T-helper 17 cell (primary cell): Measurements from ENCODE around the gene BROX. TPM values are rescaled to one million over a fixed set of nuclear protein-coding genes. Genes with fewer than 3 reads are reported as not detected.
"Not testable (repeated sequence)": the region's sequence is repeated elsewhere in the genome, so short reads cannot be mapped to it uniquely, and the experiment has no call there.

Experiments used
- ATAC-seq: fragments of 150-1000 bp; cut with Tn5 transposase; 2 replicates; pipeline ENCODE4 v1.10.0; 2021; ENCODE audit warnings: mild to moderate bottlenecking, moderate library complexity
- DNase-seq, 3 donors: peaks; one replicate each; pipeline versions ENCODE4 v3.0.0 to v3.0.0-alpha.2; 2020 to 2021
- H3K9me3 ChIP-seq: one replicate; pipeline ENCODE4 v1.7.0; 2013; ENCODE audit warnings: low read length, mild to moderate bottlenecking; ENCODE audit not compliant: control insufficient read depth, poor library complexity, severe bottlenecking
- H3K27ac Mint-ChIP-seq: one replicate; pipeline ENCODE4 v1.8.0; 2022; ENCODE audit warnings: mild to moderate bottlenecking, moderate library complexity, mixed read lengths
- H3K27me3 Mint-ChIP-seq: one replicate; pipeline ENCODE4 v1.8.0; 2022; ENCODE audit warnings: mixed read lengths
- H3K36me3 Mint-ChIP-seq: one replicate; pipeline ENCODE4 v1.8.0; 2022; ENCODE audit warnings: low read depth, mixed read lengths
- H3K4me1 Mint-ChIP-seq: one replicate; pipeline ENCODE4 v1.8.0; 2022; ENCODE audit warnings: mild to moderate bottlenecking, mixed read lengths
- H3K4me3 Mint-ChIP-seq: one replicate; pipeline ENCODE4 v1.8.0; 2022; ENCODE audit warnings: mild to moderate bottlenecking, moderate library complexity, mixed read lengths
- total RNA-seq, 4 donors: library from RNA in 2 of 4; stranded (reverse) in 2 of 4; gene quantifications; one replicate each; pipeline ENCODE4 v1.2.3 and lab custom pipeline; 2022 to 2026

The BROX gene
- total RNA-seq, 2 donors from 2014 or later, result 46.8 to 54.0 TPM

- H3K27ac Mint-ChIP-seq, result no peak overlapping the region
- peaks cover 3% of the 10 kb centered on the region for H3K4me1 Mint-ChIP-seq
- no peaks in the 10 kb centered on the region for H3K9me3 ChIP-seq
- no peak overlapping the region for H3K4me3 Mint-ChIP-seq
- H3K36me3 Mint-ChIP-seq, result no peaks in the 10 kb centered on the region
- no peak for DNase-seq
- ATAC-seq, result no peak
- H3K27me3 Mint-ChIP-seq, result no peaks in the 10 kb centered on the region
Observed at GRCh38 chr1:222739465-222739864, 27.1 kb downstream of the BROX start.

DNA sequence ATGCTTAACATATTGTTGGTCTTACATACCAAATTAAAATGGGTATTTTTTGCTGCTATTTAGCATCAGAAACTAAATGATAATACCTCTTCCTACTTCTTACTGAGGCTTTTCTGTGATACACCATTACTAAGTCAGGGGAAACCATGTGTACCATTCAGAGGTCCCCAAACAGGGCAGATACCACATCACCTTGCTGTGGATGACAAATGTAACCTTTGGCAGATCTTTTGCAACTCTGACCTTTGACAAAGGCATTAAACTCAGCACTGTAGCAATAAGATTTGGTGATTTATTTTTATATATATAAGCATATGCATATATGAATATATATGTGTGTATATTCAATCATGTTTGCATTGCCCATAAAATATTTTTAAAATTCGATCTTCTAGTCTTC, 27.6 kb downstream of the BROX start:
- Mint-ChIP-seq H3K36me3 (no peaks in the 10 kb centered on the region), H3K27me3 (no peaks in the 10 kb centered on the region), H3K4me3 (no peak overlapping the region), H3K27ac (peak overlapping the region; percentile 11), H3K4me1 (peaks cover 3% of the 10 kb centered on the region)
- DNase-seq (no peak), ATAC-seq (no peak)
- H3K9me3 ChIP-seq, result no peaks in the 10 kb centered on the region

DNA sequence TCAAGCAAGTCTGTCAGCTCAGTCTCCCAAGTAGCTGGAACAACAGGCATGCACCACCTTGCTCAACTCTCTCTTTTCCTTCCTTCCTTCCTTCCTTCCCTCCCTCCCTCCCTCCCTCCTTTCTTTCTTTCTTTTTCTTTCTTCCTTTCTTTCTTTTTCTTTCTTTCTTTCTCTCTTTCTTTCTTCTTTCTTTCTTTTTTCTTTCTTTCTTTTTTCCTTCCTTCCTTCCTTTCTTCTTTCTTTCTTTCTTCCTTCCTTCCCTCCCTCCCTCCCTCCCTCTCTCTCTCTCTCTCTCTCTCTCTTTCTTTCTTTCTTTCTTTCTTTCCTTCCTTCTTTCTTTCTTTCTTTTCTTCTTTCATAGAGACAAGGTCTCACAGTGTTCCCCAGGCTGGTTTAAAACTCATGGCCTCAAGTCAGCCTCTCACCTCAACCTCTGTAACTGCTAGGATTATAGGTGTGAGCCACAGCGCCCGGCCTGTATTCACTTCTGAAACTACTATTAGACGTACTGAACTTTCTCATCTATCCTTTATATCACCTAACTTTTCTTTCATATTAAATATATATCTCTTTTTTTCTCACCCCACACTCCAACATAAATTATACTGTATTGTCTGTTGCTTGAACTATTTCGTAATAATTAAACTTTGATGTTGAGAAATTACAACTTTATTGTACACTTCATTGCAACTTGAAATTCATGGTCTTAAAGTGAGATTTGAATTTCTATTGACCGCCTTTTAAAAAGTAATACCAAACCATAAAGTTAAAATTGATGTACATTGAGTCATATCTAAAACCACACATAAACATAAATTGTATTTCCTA, 29.5 kb downstream of the BROX start:
- DNase-seq, H3K27ac Mint-ChIP-seq, H3K4me1 Mint-ChIP-seq, ATAC-seq, H3K36me3 Mint-ChIP-seq, H3K9me3 ChIP-seq, H3K27me3 Mint-ChIP-seq: not testable (repeated sequence)
- peak overlapping the region; percentile 41 for H3K4me3 Mint-ChIP-seq

DNA sequence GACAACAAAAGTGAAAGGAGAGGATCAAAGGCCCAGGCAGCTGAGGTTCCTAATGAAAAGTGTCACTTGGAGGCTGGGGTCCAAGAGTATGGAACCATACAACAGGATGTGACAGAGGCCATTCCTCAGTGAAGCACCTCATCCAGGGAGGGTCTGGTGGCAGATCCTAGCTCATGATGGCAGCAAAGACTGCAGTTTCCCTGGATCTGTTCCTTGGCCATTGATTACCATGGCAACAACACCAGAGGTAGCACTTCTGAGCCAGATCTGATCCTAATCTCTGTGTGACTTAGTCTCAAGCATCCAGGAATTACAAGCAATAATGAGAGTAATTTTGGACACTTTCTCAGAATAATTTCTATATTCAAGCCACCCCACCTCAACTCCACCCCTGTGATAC, 37.6 kb downstream of the BROX start:
- Mint-ChIP-seq H3K27ac (no peak overlapping the region), H3K4me1 (no peaks in the 10 kb centered on the region), H3K36me3 (peaks cover 5% of the 10 kb centered on the region), H3K4me3 (no peak overlapping the region), H3K27me3 (peaks cover 41% of the 10 kb centered on the region)
- no peaks in the 10 kb centered on the region for H3K9me3 ChIP-seq
- no peak for ATAC-seq
- no peak for DNase-seq

- Mint-ChIP-seq H3K4me1 (no peaks in the 10 kb centered on the region), H3K4me3 (no peak overlapping the region), H3K27me3 (peaks cover 44% of the 10 kb centered on the region), H3K36me3 (peaks cover 5% of the 10 kb centered on the region), H3K27ac (no peak overlapping the region)
- DNase-seq, result no peak
- no peak for ATAC-seq
- no peaks in the 10 kb centered on the region for H3K9me3 ChIP-seq
Observed at GRCh38 chr1:222750651-222751050, 38.3 kb downstream of the BROX start.

DNA sequence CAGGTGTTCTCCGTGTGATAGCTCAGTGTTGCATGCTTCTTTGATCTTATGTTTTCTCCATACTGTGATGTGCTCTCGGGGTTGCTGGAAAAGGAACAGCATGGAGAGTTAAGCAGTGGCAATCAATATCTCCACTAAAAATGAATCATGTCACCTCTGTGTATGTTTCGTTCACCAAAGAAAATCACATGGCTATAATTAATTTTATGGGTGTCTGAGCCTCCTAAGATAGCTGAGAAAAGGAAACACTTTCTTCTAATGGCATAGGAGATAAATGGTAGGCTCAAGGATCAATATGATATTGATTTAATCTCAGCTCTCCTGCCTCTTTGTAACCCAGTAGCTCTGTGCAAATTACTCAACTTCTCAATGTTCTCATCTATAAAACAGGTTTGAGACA, 38.9 kb downstream of the BROX start:
- DNase-seq, result no peak
- Mint-ChIP-seq H3K27me3 (peaks cover 46% of the 10 kb centered on the region), H3K4me3 (no peak overlapping the region), H3K36me3 (peaks cover 5% of the 10 kb centered on the region), H3K27ac (no peak overlapping the region), H3K4me1 (no peaks in the 10 kb centered on the region)
- no peaks in the 10 kb centered on the region for H3K9me3 ChIP-seq
- ATAC-seq, result no peak

DNA sequence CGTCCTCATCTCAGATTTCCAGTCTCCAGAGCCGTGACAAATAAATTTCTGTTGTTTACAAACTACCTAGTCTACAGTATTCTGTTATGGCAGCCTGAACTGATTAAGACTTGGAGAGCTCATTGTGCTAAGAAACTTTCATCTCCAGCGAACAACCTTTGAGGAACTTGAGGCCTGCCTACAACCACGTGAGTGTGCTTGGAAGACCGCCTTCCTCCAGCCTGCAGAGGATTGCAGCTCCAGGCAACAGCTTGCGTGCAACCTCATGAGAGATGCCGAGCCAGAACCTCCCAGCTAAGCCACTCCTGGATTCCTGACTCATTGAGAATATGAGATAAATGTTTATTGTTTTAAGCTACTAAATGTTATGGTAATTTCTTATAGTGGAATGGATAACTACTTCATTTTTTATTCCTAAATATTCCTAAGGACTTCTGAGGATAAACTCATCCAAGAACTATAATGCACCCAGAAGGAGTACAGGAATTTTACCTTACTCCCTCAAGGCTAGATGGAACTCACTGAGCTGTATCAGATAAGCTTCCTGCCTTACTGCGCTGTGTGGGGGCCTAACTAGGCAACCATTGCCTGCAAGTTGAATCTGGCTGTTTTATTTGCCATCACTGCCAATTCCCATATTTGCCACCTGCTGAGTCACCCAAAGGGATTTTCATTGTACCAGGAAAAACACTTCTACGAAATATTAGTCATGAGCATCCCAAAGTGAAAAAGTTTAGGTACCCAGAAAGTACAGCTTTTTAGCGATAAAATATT, 42.2 kb downstream of the BROX start:
- no peak for DNase-seq
- H3K27ac Mint-ChIP-seq, result no peak overlapping the region

DNA sequence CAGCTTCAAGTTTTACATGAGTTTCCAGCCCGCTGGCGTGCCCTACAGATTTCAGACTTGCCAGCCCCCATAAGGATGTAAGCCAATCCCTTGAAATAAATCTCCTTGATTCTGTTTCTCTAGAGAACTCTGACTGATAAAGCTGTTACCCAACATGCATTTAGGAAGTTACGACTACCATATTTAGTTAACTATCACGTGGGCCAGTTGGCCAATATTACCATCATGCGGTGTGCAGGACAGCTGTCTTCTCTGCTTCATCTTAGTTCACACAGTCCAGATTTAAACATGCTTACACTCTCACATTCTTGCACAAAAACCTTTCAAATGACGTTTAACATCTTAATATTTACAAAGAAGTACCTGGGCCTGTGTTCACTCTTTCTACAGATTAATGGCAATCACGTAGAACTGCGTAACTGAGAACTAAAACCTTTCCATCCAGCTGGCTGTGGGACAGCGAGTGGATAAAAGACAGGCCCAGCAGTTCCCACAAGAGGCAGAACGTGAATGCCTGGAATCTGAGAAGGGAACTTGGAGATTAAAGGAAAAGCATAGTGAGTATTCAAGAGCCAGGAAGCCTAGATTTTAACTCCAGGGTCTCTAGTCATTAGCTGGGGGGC, 45.4 kb downstream of the BROX start:
- H3K4me1 Mint-ChIP-seq, result no peaks in the 10 kb centered on the region
- peaks cover 2% of the 10 kb centered on the region for H3K36me3 Mint-ChIP-seq
- H3K27ac Mint-ChIP-seq, result no peak overlapping the region
- DNase-seq (no peak), ATAC-seq (no peak)
- H3K27me3 Mint-ChIP-seq, result peaks cover 47% of the 10 kb centered on the region
- no peak overlapping the region for H3K4me3 Mint-ChIP-seq
- no peaks in the 10 kb centered on the region for H3K9me3 ChIP-seq

More for the DNA sequence above, 42.2 kb downstream of the BROX start:
- no peaks in the 10 kb centered on the region for H3K36me3 Mint-ChIP-seq
- no peak overlapping the region for H3K4me3 Mint-ChIP-seq
- H3K4me1 Mint-ChIP-seq, result no peaks in the 10 kb centered on the region
- ATAC-seq, result no peak
- peaks cover 36% of the 10 kb centered on the region for H3K27me3 Mint-ChIP-seq
- H3K9me3 ChIP-seq, result no peaks in the 10 kb centered on the region

GRCh38 chr1:222759451-222760035, 47.2 kb downstream of the BROX start:
- no peak overlapping the region for H3K27ac Mint-ChIP-seq
- no peaks in the 10 kb centered on the region for H3K4me1 Mint-ChIP-seq
- DNase-seq (no peak), ATAC-seq (no peak)
- peaks cover 2% of the 10 kb centered on the region for H3K36me3 Mint-ChIP-seq
- peaks cover 50% of the 10 kb centered on the region for H3K27me3 Mint-ChIP-seq
- H3K4me3 Mint-ChIP-seq, result no peak overlapping the region
- H3K9me3 ChIP-seq, result no peaks in the 10 kb centered on the region

GRCh38 chr1:222761083-222761482, 48.7 kb downstream of the BROX start:
- Mint-ChIP-seq H3K4me1 (no peaks in the 10 kb centered on the region), H3K27ac (no peak overlapping the region), H3K4me3 (no peak overlapping the region), H3K27me3 (peaks cover 39% of the 10 kb centered on the region), H3K36me3 (peaks cover 2% of the 10 kb centered on the region)
- H3K9me3 ChIP-seq, result no peaks in the 10 kb centered on the region
- DNase-seq, result no peak
- no peak for ATAC-seq

GRCh38 chr1:222762178-222762577, 49.8 kb downstream of the BROX start:
- H3K36me3 Mint-ChIP-seq, H3K4me1 Mint-ChIP-seq, ATAC-seq, H3K4me3 Mint-ChIP-seq, DNase-seq, H3K27ac Mint-ChIP-seq, H3K9me3 ChIP-seq: not testable (repeated sequence)
- H3K27me3 Mint-ChIP-seq, result peaks cover 33% of the 10 kb centered on the region

DNA sequence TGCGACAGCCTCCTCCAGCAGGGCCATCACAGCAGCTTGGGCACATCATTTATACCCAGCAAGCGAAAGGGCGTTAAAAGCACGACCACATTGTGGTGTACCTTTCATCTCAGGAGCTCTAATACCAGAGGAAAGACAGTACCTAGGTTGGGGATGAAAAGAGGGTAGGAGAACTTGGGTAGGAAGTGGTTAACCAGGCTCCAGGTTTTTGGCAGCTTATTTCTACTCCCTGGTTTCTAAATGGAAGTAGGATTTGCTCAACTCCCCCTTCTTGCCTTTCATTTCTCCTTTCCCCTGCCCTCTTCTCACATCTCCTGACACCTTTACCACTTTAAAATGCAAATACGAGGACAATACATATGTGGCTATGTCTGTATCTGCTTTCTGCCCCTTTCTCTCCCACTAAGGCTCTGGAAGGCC, 54.8 kb downstream of the BROX start:
- peaks cover 4% of the 10 kb centered on the region for H3K9me3 ChIP-seq
- Mint-ChIP-seq H3K27ac (no peak overlapping the region), H3K4me1 (no peaks in the 10 kb centered on the region), H3K27me3 (peaks cover 6% of the 10 kb centered on the region), H3K36me3 (no peaks in the 10 kb centered on the region), H3K4me3 (no peak overlapping the region)
- DNase-seq, result no peak
- no peak for ATAC-seq

DNA sequence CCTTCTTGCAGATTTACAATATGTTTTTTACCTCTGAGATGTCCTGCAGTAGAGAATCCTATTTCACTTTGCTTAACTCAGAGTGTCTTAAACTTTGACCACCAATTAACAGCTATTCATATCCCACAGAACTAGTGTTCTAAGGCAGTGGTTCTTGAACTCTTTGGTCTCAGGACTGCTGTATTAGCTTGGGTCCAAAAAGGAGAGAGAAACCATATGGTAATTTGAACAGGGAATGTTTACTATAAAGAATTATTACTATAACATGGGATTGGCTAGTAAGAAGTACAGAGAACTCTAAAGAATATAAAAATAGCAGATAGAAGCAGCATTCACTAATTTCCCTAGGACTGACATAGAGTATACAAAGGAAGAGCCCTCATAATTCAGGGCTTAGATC, 56.2 kb downstream of the BROX start:
- no peak for DNase-seq
- no peaks in the 10 kb centered on the region for H3K36me3 Mint-ChIP-seq
- H3K27ac Mint-ChIP-seq, result no peak overlapping the region

More for the DNA sequence above, 56.2 kb downstream of the BROX start:
- Mint-ChIP-seq H3K4me3 (no peak overlapping the region), H3K4me1 (peaks cover 7% of the 10 kb centered on the region), H3K27me3 (peaks cover 2% of the 10 kb centered on the region)
- ATAC-seq, result no peak
- peaks cover 4% of the 10 kb centered on the region for H3K9me3 ChIP-seq
